NB4 (cell line): ENCODE measurements around the gene CTF1.
"Not testable (repeated sequence)": the region's sequence is repeated elsewhere in the genome, so short reads cannot be mapped to it uniquely, and the experiment has no call there.

Experiments
- CTCF ChIP-seq: IDR thresholded peaks from one replicate; pipeline ENCODE4 v1.5.1; 2012; ENCODE audit warnings: low read depth, low read length
- MYC ChIP-seq: IDR thresholded peaks from 2 replicates; pipeline ENCODE4 v1.6.1; 2011; ENCODE audit warnings: low read depth, low read length
- POLR2A ChIP-seq: IDR thresholded peaks from 2 replicates; pipeline ENCODE4 v1.6.1; 2011; ENCODE audit warnings: mild to moderate bottlenecking; ENCODE audit not compliant: insufficient read length; ENCODE audit errors: extremely low read depth

- TF ChIP-seq CTCF, MYC, POLR2A: not testable (repeated sequence)
These were observed 5.2 kb upstream of the CTF1 start for GRCh38 chr16:30891043-30891823.
